ENCODE results near the gene MTX1.

The MTX1 gene

GRCh38 chr1:155172732-155173477 is 35.6 kb upstream of the MTX1 start, which contains the start of gene KRTCAP2:
Gene KRTCAP2, minus strand, starts transcription at chr1:155173304. Its CDS starts 80 bp downstream, at chr1:155173224.
- TF ChIP-seq CTCF (IDR thresholded peaks at IDR 0.05; ENCODE audit: low read depth, low read length) = peak; percentile 96

GRCh38 chr1:155173478-155174323 is 34.8 kb upstream of the MTX1 start, which contains the start of gene TRIM46:
Gene TRIM46, plus strand, starts transcription at chr1:155173849. Its CDS starts 118 bp downstream, at chr1:155173967.
- DNase-seq (ENCODE audit: extremely low read depth, low read depth) = no peak
- no peak for TF ChIP-seq CTCF (IDR thresholded peaks at IDR 0.05; ENCODE audit: low read depth, low read length)

More at GRCh38 chr1:155172732-155173477, 35.6 kb upstream of the MTX1 start, which contains the start of gene KRTCAP2:
- peak; percentile 93 for DNase-seq (ENCODE audit: extremely low read depth, low read depth)

GRCh38 chr1:155174324-155175280 is 33.9 kb upstream of the MTX1 start:
- no peak for TF ChIP-seq CTCF (IDR thresholded peaks at IDR 0.05; ENCODE audit: low read depth, low read length)
- no peak for DNase-seq (ENCODE audit: extremely low read depth, low read depth)

- TF ChIP-seq CTCF (IDR thresholded peaks at IDR 0.05; ENCODE audit: low read depth, low read length) = no peak
- DNase-seq (ENCODE audit: extremely low read depth, low read depth) = no peak
Observed at GRCh38 chr1:155175281-155175926, 33.1 kb upstream of the MTX1 start.

GRCh38 chr1:155175927-155176371 is 32.5 kb upstream of the MTX1 start:
- DNase-seq (ENCODE audit: extremely low read depth, low read depth) = no peak
- TF ChIP-seq CTCF (IDR thresholded peaks at IDR 0.05; ENCODE audit: low read depth, low read length) = no peak

GRCh38 chr1:155176544-155177071 is 31.9 kb upstream of the MTX1 start:
- peak; percentile 89 for TF ChIP-seq CTCF (IDR thresholded peaks at IDR 0.05; ENCODE audit: low read depth, low read length)
- no peak for DNase-seq (ENCODE audit: extremely low read depth, low read depth)

Measured in AG09319 (cell line).